ENCODE results near the gene PANX2. TPM values are rescaled to one million over a fixed set of nuclear protein-coding genes. Genes with fewer than 3 reads are reported as not detected.

Gene PANX2
- total and polyA plus RNA-seq, 2 experiments from 2014 or later = 2.8 to 5.1 TPM

DNA sequence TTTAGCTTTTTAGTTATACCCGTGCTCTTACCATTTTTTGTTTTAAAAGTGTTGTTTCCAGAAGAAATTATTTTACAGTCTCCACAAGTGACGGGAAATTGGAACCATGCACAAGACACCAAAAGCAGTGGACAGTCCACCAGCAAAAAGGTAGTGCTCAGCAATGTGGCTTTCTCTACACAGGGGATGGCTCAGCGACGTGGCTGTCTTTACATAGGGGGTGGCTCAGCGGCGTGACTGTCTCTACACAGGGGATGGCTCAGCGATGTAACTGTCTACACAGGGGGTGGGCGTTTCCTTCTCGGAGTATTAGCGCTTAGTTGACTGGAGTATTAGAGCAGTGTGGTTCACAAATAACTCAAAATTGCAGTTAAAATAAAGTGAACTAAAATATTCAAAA, 36.0 kb upstream of the PANX2 start:
- H3K36me3 Mint-ChIP-seq (ENCODE audit: low read depth) = no peaks in the 10 kb centered on the region
- DNase-seq (ENCODE audit: low spot score) = no peak
- no peak overlapping the region for H2AFZ ChIP-seq
- H3K9me2 ChIP-seq (ENCODE audit: insufficient read depth) = no peaks in the 10 kb centered on the region
- no peaks in the 10 kb centered on the region for H3K27me3 ChIP-seq (ENCODE audit: insufficient read depth)
- no peaks in the 10 kb centered on the region for H3K79me2 ChIP-seq (replicated peaks; ENCODE audit: insufficient read depth)
- H3K27ac Mint-ChIP-seq = no peak overlapping the region
- no peaks in the 10 kb centered on the region for H3K27me3 Mint-ChIP-seq (ENCODE audit: insufficient read depth, low read depth, poor library complexity)
- no peak overlapping the region for H3K27ac ChIP-seq (ENCODE audit: low read depth)
- H3K4me1 Mint-ChIP-seq = no peaks in the 10 kb centered on the region
- no peak for ATAC-seq
- H3K4me3 Mint-ChIP-seq = no peak overlapping the region
- H4K20me1 ChIP-seq (replicated peaks; ENCODE audit: insufficient read depth) = no peaks in the 10 kb centered on the region
- no peak overlapping the region for H3K4me2 ChIP-seq
- H3F3A ChIP-seq (replicated peaks; ENCODE audit: low read depth) = no peaks in the 10 kb centered on the region
- no peaks in the 10 kb centered on the region for H3K36me3 ChIP-seq (ENCODE audit: insufficient read depth)
- no peaks in the 10 kb centered on the region for H3K4me1 ChIP-seq (ENCODE audit: insufficient read depth)
- H3K4me3 ChIP-seq = no peak overlapping the region
- TF ChIP-seq STAT1 (IDR thresholded peaks at IDR 0.05; ENCODE audit: unreplicated experiment) (no peak), ZNF331 (CRISPR knock-in tag; IDR thresholded peaks at IDR 0.05; ENCODE audit: low read depth) (peak; percentile 43; the same call in 1 of the 2 replicates)
- H3K9me3 Mint-ChIP-seq = no peaks in the 10 kb centered on the region

DNA sequence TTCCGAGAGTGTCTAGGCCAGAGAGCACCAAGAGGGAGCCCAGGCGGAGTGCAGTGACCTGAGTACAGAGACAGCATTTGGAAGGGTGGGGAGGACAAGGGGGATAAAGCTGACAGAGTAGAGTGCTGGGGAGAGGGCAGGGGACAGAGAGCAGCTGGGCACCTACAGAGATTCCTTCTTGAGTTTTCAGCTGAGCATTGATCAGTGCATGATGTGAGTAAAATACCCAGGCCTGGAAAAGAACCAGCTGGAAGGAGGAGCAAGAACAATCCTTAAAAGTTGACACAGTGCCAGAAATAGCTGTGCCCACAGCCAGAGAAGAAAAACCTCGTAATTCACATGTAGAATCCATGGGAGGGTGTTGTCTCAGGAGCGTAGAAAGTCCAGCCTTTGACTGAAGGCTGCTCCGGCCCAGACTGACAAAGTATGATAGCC, 33.9 kb upstream of the PANX2 start:
- H3K36me3 Mint-ChIP-seq (ENCODE audit: low read depth) = no peaks in the 10 kb centered on the region
- Histone ChIP-seq H3K79me2 (replicated peaks; ENCODE audit: insufficient read depth) (no peaks in the 10 kb centered on the region), H3K4me1 (ENCODE audit: insufficient read depth) (no peaks in the 10 kb centered on the region), H4K20me1 (replicated peaks; ENCODE audit: insufficient read depth) (no peaks in the 10 kb centered on the region), H3K27me3 (ENCODE audit: insufficient read depth) (no peaks in the 10 kb centered on the region), H3K4me2 (no peak overlapping the region), H3K36me3 (ENCODE audit: insufficient read depth) (no peaks in the 10 kb centered on the region), H3F3A (replicated peaks; ENCODE audit: low read depth) (no peaks in the 10 kb centered on the region), H3K27ac (ENCODE audit: low read depth) (no peak overlapping the region), H3K9me2 (ENCODE audit: insufficient read depth) (no peaks in the 10 kb centered on the region), H3K4me3 (no peak overlapping the region), H2AFZ (no peak overlapping the region)
- no peak for DNase-seq (ENCODE audit: low spot score)
- no peak overlapping the region for H3K27ac Mint-ChIP-seq
- no peak overlapping the region for H3K4me3 Mint-ChIP-seq
- no peaks in the 10 kb centered on the region for H3K4me1 Mint-ChIP-seq
- H3K9me3 Mint-ChIP-seq = no peaks in the 10 kb centered on the region
- no peaks in the 10 kb centered on the region for H3K27me3 Mint-ChIP-seq (ENCODE audit: insufficient read depth, low read depth, poor library complexity)
- ATAC-seq = no peak
- TF ChIP-seq EZH2 (IDR thresholded peaks at IDR 0.05; ENCODE audit: low read depth, unreplicated experiment) = no peak
- TF ChIP-seq NANOG (IDR thresholded peaks at IDR 0.05; ENCODE audit: borderline replicate concordance) = no peak
- TF ChIP-seq POLR2AphosphoS5 (IDR thresholded peaks at IDR 0.05; ENCODE audit: low read depth) = no peak
- TF ChIP-seq JUNB (IDR thresholded peaks at IDR 0.05; ENCODE audit: unreplicated experiment) = no peak
- TF ChIP-seq, protein P1, sequence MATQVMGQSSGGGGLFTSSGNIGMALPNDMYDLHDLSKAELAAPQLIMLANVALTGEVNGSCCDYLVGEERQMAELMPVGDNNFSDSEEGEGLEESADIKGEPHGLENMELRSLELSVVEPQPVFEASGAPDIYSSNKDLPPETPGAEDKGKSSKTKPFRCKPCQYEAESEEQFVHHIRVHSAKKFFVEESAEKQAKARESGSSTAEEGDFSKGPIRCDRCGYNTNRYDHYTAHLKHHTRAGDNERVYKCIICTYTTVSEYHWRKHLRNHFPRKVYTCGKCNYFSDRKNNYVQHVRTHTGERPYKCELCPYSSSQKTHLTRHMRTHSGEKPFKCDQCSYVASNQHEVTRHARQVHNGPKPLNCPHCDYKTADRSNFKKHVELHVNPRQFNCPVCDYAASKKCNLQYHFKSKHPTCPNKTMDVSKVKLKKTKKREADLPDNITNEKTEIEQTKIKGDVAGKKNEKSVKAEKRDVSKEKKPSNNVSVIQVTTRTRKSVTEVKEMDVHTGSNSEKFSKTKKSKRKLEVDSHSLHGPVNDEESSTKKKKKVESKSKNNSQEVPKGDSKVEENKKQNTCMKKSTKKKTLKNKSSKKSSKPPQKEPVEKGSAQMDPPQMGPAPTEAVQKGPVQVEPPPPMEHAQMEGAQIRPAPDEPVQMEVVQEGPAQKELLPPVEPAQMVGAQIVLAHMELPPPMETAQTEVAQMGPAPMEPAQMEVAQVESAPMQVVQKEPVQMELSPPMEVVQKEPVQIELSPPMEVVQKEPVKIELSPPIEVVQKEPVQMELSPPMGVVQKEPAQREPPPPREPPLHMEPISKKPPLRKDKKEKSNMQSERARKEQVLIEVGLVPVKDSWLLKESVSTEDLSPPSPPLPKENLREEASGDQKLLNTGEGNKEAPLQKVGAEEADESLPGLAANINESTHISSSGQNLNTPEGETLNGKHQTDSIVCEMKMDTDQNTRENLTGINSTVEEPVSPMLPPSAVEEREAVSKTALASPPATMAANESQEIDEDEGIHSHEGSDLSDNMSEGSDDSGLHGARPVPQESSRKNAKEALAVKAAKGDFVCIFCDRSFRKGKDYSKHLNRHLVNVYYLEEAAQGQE (IDR thresholded peaks at IDR 0.05; ENCODE audit: unreplicated experiment) = no peak
- no peak for TF ChIP-seq CREB1 (CRISPR knock-in tag; IDR thresholded peaks at IDR 0.05; ENCODE audit: low read depth)
- TF ChIP-seq, protein P2, sequence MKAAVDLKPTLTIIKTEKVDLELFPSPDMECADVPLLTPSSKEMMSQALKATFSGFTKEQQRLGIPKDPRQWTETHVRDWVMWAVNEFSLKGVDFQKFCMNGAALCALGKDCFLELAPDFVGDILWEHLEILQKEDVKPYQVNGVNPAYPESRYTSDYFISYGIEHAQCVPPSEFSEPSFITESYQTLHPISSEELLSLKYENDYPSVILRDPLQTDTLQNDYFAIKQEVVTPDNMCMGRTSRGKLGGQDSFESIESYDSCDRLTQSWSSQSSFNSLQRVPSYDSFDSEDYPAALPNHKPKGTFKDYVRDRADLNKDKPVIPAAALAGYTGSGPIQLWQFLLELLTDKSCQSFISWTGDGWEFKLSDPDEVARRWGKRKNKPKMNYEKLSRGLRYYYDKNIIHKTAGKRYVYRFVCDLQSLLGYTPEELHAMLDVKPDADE (IDR thresholded peaks at IDR 0.05) = no peak
- TF ChIP-seq, protein P3, sequence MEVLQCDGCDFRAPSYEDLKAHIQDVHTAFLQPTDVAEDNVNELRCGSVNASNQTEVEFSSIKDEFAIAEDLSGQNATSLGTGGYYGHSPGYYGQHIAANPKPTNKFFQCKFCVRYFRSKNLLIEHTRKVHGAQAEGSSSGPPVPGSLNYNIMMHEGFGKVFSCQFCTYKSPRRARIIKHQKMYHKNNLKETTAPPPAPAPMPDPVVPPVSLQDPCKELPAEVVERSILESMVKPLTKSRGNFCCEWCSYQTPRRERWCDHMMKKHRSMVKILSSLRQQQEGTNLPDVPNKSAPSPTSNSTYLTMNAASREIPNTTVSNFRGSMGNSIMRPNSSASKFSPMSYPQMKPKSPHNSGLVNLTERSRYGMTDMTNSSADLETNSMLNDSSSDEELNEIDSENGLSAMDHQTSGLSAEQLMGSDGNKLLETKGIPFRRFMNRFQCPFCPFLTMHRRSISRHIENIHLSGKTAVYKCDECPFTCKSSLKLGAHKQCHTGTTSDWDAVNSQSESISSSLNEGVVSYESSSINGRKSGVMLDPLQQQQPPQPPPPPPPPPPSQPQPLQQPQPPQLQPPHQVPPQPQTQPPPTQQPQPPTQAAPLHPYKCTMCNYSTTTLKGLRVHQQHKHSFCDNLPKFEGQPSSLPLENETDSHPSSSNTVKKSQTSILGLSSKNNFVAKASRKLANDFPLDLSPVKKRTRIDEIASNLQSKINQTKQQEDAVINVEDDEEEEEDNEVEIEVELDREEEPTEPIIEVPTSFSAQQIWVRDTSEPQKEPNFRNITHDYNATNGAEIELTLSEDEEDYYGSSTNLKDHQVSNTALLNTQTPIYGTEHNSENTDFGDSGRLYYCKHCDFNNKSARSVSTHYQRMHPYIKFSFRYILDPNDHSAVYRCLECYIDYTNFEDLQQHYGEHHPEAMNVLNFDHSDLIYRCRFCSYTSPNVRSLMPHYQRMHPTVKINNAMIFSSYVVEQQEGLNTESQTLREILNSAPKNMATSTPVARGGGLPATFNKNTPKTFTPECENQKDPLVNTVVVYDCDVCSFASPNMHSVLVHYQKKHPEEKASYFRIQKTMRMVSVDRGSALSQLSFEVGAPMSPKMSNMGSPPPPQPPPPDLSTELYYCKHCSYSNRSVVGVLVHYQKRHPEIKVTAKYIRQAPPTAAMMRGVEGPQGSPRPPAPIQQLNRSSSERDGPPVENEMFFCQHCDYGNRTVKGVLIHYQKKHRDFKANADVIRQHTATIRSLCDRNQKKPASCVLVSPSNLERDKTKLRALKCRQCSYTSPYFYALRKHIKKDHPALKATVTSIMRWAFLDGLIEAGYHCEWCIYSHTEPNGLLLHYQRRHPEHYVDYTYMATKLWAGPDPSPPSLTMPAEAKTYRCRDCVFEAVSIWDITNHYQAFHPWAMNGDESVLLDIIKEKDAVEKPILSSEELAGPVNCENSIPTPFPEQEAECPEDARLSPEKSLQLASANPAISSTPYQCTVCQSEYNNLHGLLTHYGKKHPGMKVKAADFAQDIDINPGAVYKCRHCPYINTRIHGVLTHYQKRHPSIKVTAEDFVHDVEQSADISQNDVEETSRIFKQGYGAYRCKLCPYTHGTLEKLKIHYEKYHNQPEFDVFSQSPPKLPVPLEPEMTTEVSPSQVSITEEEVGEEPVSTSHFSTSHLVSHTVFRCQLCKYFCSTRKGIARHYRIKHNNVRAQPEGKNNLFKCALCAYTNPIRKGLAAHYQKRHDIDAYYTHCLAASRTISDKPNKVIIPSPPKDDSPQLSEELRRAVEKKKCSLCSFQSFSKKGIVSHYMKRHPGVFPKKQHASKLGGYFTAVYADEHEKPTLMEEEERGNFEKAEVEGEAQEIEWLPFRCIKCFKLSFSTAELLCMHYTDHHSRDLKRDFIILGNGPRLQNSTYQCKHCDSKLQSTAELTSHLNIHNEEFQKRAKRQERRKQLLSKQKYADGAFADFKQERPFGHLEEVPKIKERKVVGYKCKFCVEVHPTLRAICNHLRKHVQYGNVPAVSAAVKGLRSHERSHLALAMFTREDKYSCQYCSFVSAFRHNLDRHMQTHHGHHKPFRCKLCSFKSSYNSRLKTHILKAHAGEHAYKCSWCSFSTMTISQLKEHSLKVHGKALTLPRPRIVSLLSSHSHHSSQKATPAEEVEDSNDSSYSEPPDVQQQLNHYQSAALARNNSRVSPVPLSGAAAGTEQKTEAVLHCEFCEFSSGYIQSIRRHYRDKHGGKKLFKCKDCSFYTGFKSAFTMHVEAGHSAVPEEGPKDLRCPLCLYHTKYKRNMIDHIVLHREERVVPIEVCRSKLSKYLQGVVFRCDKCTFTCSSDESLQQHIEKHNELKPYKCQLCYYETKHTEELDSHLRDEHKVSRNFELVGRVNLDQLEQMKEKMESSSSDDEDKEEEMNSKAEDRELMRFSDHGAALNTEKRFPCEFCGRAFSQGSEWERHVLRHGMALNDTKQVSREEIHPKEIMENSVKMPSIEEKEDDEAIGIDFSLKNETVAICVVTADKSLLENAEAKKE (CRISPR knock-in tag; IDR thresholded peaks at IDR 0.05) = no peak
